Natural killer cell treated with Interleukin-12 subunit alpha and Interleukin-12 subunit beta and Interleukin-15 and Interleukin-18, amount 100 ng/mL, for 72 hours (primary cell): ENCODE measurements around the gene EMX1. TPM values are rescaled to one million over a fixed set of nuclear protein-coding genes. Genes with fewer than 3 reads are reported as not detected.

Experiments
- ATAC-seq, 2 donors: fragments of 150-1000 bp; cut with Tn5 transposase in 1 of 2; sonication (Bioruptor Pico), chemical (Tn5 transposase) in 1 of 2; 2 replicates each; pipeline ENCODE4 v1.10.0; 2021
- DNase-seq: peaks from one replicate; pipeline ENCODE4 v3.0.0; 2022; ENCODE audit warnings: low spot score
- H3K27ac Mint-ChIP-seq, 2 donors: 1 replicate in 1 of 2; 2 replicates in 1 of 2; pipeline ENCODE4 v1.8.0; 2022; ENCODE audit warnings: mixed read lengths in 2 of 2, mild to moderate bottlenecking in 1 of 2, moderate library complexity in 1 of 2
- H3K27me3 Mint-ChIP-seq, 2 donors: 1 replicate in 1 of 2; 2 replicates in 1 of 2; pipeline ENCODE4 v1.8.0; 2022; ENCODE audit warnings: mixed read lengths in 2 of 2
- H3K36me3 Mint-ChIP-seq: one replicate; pipeline ENCODE4 v1.8.0; 2022; ENCODE audit warnings: mixed read lengths
- H3K4me1 Mint-ChIP-seq, 2 donors: 1 replicate in 1 of 2; 2 replicates in 1 of 2; pipeline ENCODE4 v1.8.0; 2022; ENCODE audit warnings: low read depth in 2 of 2, mixed read lengths in 2 of 2, mild to moderate bottlenecking in 1 of 2
- H3K4me3 Mint-ChIP-seq: one replicate; pipeline ENCODE4 v1.8.0; 2022; ENCODE audit warnings: mixed read lengths
- H3K9me3 Mint-ChIP-seq: 2 replicates; pipeline ENCODE4 v1.8.0; 2022; ENCODE audit warnings: mixed read lengths
- total RNA-seq, 2 donors: library from RNA; stranded (reverse); gene quantifications; one replicate each; pipeline ENCODE4 v1.2.3, GENCODE V29; 2022

Gene EMX1
- total RNA-seq = not detected

GRCh38 chr2:72917138-72917876, at the start of gene EMX1:
Gene EMX1, plus strand, starts transcription at chr2:72917519. Its CDS starts 334 bp downstream, at chr2:72917853.
- ATAC-seq = peak; percentile 59 to 72
- DNase-seq = peak; percentile 66
- Mint-ChIP-seq H3K4me1 (peaks cover 10 to 21% of the 10 kb centered on the region in 2 donors), H3K4me3 (peak within 1 kb of the TSS; percentile 81), H3K9me3 (no peaks in the 10 kb centered on the region), H3K27me3 (peaks cover 41 to 43% of the 10 kb centered on the region in 2 donors), H3K27ac (no peak within 1 kb of the TSS), H3K36me3 (no peaks in the 10 kb centered on the region)

GRCh38 chr2:72871060-72871459, 46.3 kb upstream of the EMX1 start:
- DNase-seq = no peak
- H3K27me3 Mint-ChIP-seq = peaks cover 37 to 60% of the 10 kb centered on the region in 2 donors

GRCh38 chr2:72871880-72872279, 45.4 kb upstream of the EMX1 start:
- Mint-ChIP-seq H3K9me3 (no peaks in the 10 kb centered on the region), H3K36me3 (no peaks in the 10 kb centered on the region), H3K4me3 (no peak overlapping the region), H3K4me1 (no peaks in the 10 kb centered on the region), H3K27ac (no peak overlapping the region), H3K27me3 (peaks cover 38 to 56% of the 10 kb centered on the region in 2 donors)
- ATAC-seq (no peak), DNase-seq (no peak)

More at GRCh38 chr2:72871060-72871459, 46.3 kb upstream of the EMX1 start:
- Mint-ChIP-seq H3K36me3 (no peaks in the 10 kb centered on the region), H3K9me3 (no peaks in the 10 kb centered on the region), H3K4me1 (no peaks in the 10 kb centered on the region), H3K27ac (no peak overlapping the region), H3K4me3 (no peak overlapping the region)
- ATAC-seq = no peak

GRCh38 chr2:72883356-72883962, 33.9 kb upstream of the EMX1 start:
- DNase-seq (no peak), ATAC-seq (no peak)
- Mint-ChIP-seq H3K36me3 (no peaks in the 10 kb centered on the region), H3K27me3 (peaks cover 39 to 50% of the 10 kb centered on the region in 2 donors), H3K4me1 (peaks cover 5 to 7% of the 10 kb centered on the region in 2 donors), H3K4me3 (no peak overlapping the region), H3K9me3 (no peaks in the 10 kb centered on the region), H3K27ac (no peak overlapping the region)

- no peaks in the 10 kb centered on the region for H3K9me3 Mint-ChIP-seq
- no peaks in the 10 kb centered on the region for H3K36me3 Mint-ChIP-seq
- DNase-seq = no peak
- H3K27me3 Mint-ChIP-seq = peaks cover 24 to 53% of the 10 kb centered on the region in 2 donors
- ATAC-seq = no peak
- peaks cover 5 to 7% of the 10 kb centered on the region in 2 donors for H3K4me1 Mint-ChIP-seq
- H3K4me3 Mint-ChIP-seq = peak overlapping the region; percentile 69
- no peak overlapping the region for H3K27ac Mint-ChIP-seq
Measured at GRCh38 chr2:72886505-72887031, 30.8 kb upstream of the EMX1 start.

GRCh38 chr2:72887032-72887739, 30.1 kb upstream of the EMX1 start, which contains the start of gene SPR:
Gene SPR, plus strand, starts transcription at chr2:72887408. Its CDS starts 25 bp downstream, at chr2:72887433.
- DNase-seq (peak; percentile 73), ATAC-seq (peak; percentile 93 to 95)
- Mint-ChIP-seq H3K4me3 (peak within 1 kb of the TSS; percentile 81), H3K27me3 (peaks cover 17 to 47% of the 10 kb centered on the region in 2 donors), H3K36me3 (no peaks in the 10 kb centered on the region), H3K9me3 (no peaks in the 10 kb centered on the region), H3K27ac (no peak within 1 kb of the TSS), H3K4me1 (peaks cover 5 to 7% of the 10 kb centered on the region in 2 donors)

GRCh38 chr2:72887740-72888437, 29.4 kb upstream of the EMX1 start:
- Mint-ChIP-seq H3K27me3 (peaks cover 13 to 43% of the 10 kb centered on the region in 2 donors), H3K27ac (no peak overlapping the region), H3K4me1 (peaks cover 5 to 7% of the 10 kb centered on the region in 2 donors), H3K4me3 (peak overlapping the region; percentile 81), H3K9me3 (no peaks in the 10 kb centered on the region), H3K36me3 (no peaks in the 10 kb centered on the region)
- DNase-seq = peak; percentile 82
- peak; percentile 65 to 71 for ATAC-seq

GRCh38 chr2:72888438-72889202, 28.7 kb upstream of the EMX1 start:
- Mint-ChIP-seq H3K27ac (no peak overlapping the region), H3K9me3 (no peaks in the 10 kb centered on the region), H3K27me3 (peaks cover 11 to 38% of the 10 kb centered on the region in 2 donors), H3K36me3 (no peaks in the 10 kb centered on the region), H3K4me3 (no peak overlapping the region), H3K4me1 (peaks cover 5 to 7% of the 10 kb centered on the region in 2 donors)
- ATAC-seq (no peak), DNase-seq (no peak)

GRCh38 chr2:72889991-72890390, 27.3 kb upstream of the EMX1 start:
- peaks cover 0 to 31% of the 10 kb centered on the region in 2 donors for H3K27me3 Mint-ChIP-seq
- H3K27ac Mint-ChIP-seq = no peak overlapping the region
- peaks cover 5 to 7% of the 10 kb centered on the region in 2 donors for H3K4me1 Mint-ChIP-seq
- ATAC-seq (no peak), DNase-seq (no peak)
- no peaks in the 10 kb centered on the region for H3K9me3 Mint-ChIP-seq
- no peak overlapping the region for H3K4me3 Mint-ChIP-seq
- H3K36me3 Mint-ChIP-seq = no peaks in the 10 kb centered on the region

- DNase-seq (no peak), ATAC-seq (no peak)
- no peak overlapping the region for H3K4me3 Mint-ChIP-seq
- H3K27ac Mint-ChIP-seq = no peak overlapping the region
- H3K9me3 Mint-ChIP-seq = no peaks in the 10 kb centered on the region
- peaks cover 9 to 30% of the 10 kb centered on the region in 2 donors for H3K27me3 Mint-ChIP-seq
- no peaks in the 10 kb centered on the region for H3K36me3 Mint-ChIP-seq
- peaks cover 5 to 10% of the 10 kb centered on the region in 2 donors for H3K4me1 Mint-ChIP-seq
Measured at GRCh38 chr2:72891091-72891818, 26.1 kb upstream of the EMX1 start.

GRCh38 chr2:72892506-72893173, 24.7 kb upstream of the EMX1 start:
- Mint-ChIP-seq H3K4me1 (peaks cover 0 to 5% of the 10 kb centered on the region in 2 donors), H3K36me3 (no peaks in the 10 kb centered on the region), H3K27ac (no peak overlapping the region), H3K27me3 (peaks cover 20 to 32% of the 10 kb centered on the region in 2 donors), H3K9me3 (no peaks in the 10 kb centered on the region), H3K4me3 (no peak overlapping the region)
- ATAC-seq (peak; percentile 73 to 84), DNase-seq (no peak)
